Activated T-helper 1 cell treated with anti-CD3 and anti-CD28 coated beads, Interleukin-2, amount 50 U/mL, for 16 hours (primary cell): Measurements from ENCODE around the gene ITGB6.

Experiments used
- DNase-seq, 2 donors: peaks; one replicate each; pipeline ENCODE4 v3.0.0-alpha.2; 2020; ENCODE audit warnings: low read depth in 1 of 2, low spot score in 1 of 2

ITGB6 gene

DNA sequence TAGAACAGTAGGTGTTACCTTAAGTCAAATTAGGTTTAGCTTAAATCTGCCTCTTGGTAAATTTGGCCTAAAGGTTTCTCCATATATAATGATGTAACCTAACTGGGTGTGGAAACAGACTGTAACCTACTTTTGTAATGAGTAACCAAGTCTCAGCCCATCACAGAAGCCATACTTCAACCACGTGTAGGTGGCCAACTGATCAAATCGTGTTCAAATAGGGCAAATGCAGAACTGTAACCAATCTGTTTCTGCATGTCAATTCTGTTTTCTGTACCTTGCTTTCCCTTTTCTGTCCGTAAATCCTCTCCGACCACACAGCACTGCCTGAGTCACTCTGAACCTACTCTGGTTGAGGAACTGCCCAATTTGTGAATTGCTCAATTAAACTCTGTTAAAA lies 103.7 kb downstream of the ITGB6 start:
- DNase-seq, result no peak

DNA sequence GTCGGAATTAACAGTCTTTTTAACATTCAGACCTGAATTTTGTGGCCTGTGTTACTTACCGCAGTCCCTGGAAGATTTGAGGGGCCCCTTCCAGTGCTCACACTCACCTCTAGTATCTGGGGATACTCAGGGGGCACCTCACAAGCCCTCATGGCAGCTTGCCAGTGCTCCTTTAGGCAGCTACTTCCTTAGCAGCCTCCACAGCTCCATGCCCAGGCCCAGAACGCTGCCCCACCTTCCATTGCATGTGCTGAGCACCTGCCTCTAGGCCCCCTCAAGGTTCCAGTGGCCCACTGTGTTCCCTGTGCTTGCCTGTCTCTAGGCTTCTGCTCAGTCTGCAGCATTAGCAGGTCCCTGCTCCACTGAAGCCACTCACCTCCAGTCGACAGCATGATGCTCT lies 107.6 kb downstream of the ITGB6 start:
- no peak for DNase-seq

DNA sequence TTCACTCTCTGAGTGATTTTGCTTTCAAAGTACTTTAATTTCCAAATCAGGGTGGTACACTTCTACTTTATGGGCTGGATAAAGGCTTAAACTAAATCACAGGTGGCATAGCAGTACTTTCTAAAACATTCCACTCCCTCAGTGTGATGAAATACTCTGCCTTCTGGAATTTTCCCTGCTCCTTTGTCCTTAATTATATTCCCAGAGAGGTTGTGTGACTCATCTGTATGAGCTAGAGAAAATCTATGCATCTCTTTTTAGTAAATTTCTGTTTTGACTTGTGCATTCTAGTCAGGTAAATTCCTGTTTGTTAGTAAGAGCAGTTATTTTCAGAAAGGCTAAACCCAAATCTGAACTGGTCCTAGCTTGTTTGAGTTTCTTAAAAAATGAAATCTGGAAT lies 108.7 kb downstream of the ITGB6 start:
- no peak for DNase-seq

DNA sequence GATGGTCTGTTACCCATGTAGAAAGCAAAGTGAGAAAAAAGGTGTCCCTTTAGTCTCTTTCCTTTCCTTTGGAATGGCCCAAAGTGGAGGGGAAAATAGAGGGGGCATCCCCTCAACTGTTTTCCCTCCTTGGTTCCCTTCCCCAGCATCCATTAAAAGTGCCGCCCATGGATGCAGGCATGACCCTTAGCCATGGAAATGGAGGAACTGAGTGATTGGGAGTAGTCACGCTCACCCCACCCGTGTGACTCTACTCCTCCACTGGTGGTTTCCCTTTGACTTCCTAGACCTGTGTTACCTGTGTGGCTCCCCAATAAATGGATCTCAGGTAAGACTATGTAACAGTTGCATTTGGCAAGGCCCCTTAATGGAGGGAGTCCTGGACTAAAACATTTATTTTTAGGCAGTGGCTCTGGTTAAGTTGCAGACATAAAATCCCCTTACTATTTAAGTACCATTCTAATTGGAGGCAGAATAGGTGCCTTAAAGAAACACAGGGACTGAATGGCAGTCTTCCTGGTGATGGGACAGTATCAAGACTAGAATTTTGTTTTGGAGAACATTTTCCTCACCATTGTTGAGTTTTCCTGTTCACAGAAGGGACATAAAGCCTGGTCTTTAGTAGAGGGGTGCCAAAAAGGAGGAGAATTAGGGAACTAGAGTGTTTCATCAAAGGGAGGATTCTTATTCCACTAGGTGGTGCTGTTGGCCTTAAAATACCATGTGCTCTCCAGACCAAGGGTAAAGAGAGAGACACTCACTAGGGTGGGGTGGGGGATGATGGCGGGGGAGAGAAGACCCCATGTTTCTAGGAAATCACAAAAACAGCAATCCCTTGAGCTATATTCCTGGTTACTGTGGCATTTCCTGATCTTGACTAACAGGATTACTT lies 112.0 kb downstream of the ITGB6 start:
- DNase-seq, result no peak

DNA sequence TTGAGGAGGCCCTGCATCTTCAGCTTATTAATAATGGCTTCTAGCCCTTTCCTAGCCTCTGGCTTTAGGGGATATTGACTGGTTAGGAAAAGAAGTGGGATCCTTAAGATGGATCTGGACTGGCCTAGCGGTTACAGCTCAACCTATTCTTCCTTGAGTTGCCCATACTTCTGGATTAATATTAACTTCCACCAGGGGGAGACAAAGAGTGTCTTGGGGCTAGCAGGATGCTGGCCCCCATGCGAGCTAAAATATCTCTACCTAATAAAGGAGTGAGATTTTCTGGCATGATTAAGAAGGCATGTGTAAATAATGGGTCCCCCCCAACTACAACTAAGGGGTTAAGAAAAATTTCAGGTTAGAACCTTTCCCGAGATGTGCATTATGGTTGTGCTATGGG lies 114.4 kb downstream of the ITGB6 start:
- no peak for DNase-seq

DNA sequence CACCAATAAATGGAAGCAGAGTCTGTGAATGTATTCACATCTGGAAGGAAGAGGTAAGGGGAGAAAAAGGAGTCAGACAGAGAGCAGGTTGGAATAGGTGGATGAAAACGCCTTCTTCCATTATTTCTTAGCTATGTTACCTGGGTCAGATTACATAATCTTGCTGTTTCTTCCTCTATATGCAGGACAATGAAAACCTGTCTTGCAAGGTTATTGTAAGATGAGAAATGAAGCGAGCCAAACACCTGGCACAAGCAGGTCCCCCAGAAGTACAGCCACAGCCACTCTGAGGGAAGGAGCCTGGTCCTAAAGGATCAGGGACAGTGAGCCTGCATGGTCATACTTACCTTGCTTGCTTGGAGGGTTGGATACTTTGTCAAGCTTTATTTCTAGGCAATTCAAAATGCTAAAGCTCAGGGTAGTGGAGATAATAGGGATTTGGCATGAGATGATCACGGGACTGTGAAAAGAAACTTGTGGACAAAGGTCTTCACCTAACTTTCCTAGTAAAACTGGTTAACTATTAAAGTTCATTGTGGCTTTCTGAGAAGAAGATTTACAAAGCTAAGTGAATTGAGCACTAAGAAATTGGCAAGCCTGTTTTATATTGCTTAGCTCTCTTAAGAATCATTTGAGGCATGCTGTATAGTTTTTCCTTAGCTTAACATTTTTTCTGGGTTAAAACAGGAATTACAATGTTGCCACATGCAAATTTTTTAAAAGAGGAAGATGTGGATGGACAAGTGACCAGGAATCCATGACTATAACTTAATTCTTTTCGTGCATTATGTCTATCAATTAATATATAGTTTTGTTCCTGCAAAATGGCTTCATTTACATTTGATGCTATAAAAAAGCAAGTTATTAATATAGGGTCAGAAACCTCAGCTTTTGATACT lies 121.9 kb downstream of the ITGB6 start:
- DNase-seq, result no peak

DNA sequence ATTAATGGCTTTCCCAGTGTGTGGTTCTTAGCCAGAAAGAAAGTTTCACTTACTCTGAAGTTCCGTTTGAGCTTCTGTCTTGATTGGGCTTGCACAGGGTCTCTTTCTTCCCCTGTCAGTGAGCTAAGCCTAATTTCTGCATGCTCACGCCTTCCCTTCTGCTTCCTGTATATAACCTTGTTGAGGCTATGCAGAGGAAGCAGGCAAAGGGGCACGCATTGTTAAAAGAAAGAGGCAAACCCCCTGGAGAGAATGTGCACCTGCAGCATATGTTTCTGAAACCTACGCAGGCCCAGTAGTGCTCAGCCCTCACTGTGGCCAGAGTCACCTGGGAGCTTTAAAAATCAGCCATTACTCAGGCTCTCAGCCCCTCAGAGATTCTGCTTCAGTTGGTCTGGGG lies 123.2 kb downstream of the ITGB6 start:
- no peak for DNase-seq

DNA sequence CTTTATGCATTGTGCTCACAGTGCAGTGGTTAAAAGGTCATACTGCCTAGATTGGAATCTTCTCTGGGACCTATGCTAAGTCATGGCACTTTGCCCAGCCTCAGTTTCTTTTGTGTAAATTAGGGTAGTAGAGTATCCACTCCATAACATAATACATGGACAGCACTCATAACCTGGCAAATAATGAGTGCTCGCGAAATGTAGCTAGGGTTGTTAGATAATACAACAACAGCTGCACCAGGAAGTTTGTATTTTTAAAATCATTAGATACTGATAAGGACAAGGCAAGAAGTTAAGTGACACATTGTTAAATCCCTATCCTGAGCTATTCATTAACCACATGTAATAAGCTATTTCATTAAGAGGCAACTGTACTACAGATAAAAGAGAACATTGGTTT lies 123.8 kb downstream of the ITGB6 start:
- no peak for DNase-seq

DNA sequence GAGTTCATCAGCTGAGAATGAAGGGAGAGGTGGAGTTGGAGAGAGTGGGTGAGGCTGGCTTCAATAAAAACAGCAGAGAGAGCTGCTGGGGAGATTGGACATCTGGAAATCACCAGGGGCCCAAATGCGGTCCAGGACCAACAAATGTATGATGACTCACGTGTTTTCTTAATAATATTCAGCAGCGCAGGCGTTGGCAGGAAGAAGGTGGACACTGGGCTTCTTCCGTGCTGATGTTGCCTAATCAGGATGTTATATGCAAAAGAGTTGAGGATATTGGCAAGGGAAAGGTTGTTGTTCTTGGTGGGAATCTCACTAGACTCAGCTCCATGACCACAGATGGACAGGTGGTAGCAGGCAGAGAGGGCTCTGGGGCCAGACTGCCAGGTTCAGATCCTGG lies 124.9 kb downstream of the ITGB6 start:
- no peak for DNase-seq

DNA sequence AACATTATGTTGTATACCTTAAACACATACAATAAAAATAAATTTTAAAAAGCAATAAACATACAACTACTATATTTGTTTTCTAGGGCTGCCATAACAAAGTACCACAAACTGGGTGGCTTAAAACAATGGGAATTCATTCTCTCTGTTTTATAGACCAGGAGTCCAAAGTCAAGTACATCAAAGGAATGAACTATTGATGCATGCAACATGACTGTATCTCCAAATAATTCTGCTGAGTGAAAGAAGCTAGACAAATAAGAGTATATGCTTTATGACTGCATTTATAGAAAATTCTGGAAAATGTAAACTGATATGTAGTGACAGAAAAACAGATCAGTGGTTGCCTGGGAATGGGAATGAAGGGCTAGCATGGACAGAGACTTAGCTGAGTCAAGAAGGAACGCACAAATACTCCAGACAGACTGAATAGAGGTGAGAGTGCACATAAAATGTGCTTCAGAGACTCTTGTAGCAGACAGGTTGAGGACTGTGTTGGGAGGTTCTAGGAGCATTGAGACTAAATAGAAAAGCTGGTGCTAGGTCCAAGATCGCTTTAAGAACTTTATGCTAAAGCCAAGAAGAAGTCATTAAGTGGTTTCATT lies 126.7 kb downstream of the ITGB6 start:
- no peak for DNase-seq

DNA sequence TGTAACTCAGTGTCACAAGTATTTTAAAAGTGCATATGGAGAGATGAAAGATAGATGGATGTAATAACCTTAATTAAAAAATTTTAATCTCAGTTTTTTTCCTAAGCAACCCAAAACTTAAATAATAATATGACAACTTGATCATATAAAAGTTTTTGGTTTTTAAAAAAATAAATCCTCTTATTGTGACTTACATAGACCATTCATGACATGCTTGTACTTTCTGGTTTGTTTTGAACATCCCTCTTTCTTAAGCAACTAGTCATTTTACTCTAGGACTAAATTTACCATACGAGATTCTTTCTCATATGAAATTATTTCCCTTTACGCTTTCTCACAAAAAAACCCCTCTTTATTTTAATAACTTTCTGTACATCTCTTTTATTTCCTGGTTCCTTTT lies 131.2 kb downstream of the ITGB6 start:
- no peak for DNase-seq

DNA sequence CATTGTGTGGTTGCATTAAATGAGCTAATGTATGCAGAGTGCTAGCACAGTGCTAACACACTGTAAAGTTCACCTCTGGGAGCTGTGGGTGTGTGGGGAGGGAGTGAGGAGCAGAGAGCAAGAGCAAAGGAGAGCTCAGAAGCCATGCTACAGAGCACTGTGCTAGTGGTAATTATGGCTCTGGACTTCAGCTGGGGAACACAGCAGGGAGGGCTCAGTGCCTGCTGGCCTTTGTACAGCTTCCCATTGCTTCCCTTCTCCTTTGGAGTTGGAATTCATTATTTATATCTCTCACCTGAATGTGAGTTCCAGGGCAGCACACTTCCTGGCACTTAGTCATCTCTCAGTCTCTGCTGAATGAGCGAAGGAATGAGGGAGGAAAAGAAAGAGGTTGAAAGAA lies 135.2 kb downstream of the ITGB6 start:
- no peak for DNase-seq

DNA sequence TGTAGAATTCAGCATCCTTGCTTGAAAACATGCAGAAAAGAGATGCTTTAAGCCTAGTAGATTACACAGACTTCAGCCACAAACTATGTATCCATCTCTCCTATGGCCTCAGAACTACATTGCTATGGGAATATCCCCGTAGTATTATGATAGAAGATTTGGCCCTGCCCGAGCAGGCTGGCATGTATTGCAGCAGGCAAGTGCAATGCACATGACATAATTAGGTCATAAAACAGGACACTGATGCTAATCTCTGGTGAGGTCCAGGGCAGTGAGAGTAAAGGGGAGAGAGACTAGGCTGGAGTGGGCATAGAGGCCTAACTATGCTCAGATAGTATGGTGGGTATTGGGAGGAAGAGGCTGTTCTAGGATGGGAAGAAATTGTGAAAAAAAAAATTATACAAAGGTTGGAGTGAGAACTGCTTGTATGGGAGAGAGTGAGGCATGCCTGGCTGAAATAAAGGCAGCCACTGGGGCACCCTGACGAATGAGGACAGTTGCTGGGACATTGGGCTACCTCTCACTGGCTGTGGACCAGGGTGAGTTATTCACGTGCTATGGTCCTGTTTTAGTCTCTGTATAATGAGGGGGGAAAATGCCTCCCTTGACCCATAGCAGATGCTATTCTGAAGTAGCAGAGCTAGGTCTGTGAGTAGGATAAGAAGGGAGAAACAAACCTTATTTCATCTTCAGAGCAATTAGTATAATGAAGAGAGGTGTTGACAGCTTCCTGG lies 136.0 kb downstream of the ITGB6 start:
- no peak for DNase-seq

DNA sequence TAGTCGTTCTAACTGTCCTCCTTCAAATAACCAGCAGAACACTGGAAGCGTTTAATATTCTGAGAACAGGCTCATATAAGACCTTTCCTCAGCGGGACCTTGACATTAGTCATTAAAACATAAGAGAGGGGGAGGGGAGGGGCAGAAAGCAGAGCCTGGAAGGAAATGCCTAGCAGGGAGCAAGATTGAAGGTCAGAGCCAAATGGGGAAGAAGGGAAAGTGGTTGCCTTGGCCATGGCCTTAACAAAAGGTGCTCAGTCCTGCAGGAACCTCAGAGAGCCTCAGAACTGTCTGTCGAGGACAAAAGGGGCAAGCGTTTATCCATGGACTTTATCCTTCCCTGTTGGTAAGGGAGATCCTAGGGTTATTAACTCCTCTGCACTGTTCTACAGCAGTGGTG lies 136.8 kb downstream of the ITGB6 start:
- no peak for DNase-seq

DNA sequence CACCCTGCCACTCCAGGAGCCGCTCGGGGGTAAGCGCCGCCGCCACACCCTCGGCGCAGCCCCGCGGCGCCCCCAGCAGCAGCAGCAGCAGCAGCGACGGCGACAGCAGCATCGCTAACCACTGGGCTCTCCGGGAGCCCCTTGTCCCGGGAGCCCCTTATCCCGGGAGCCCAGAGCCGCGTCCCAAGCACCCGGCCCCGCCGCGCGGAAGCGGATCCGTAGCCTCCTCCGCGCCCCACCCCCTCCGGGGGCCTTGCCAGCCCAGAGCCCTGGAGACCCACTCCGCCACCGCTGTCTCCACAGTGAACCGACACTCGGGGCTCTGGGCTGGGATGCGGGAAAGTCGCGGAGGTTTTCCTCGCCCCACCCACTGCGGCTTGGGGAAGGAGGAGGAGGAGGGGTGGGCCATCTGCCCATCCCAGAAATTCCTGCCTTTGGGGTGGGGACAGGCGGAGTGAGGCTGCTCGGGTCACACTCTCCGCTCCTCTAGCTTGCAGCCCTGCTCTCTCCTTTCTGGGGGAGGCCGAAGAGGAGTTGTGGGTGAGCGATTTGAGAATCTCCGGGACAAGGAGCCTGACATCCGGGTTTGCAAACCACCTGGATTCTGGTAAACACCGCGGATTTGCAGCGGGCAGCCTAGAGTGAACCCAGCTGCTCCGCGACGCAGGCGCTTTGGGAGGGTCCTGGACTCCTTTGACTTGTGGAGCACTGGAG lies 137.6 kb downstream of the ITGB6 start, which contains the start of gene PLA2R1:
TSS of gene PLA2R1 (minus strand) at position 324 of the 714 bp plus-strand sequence. CDS start at position 112, 212 bp downstream.
- DNase-seq, result no peak

DNA sequence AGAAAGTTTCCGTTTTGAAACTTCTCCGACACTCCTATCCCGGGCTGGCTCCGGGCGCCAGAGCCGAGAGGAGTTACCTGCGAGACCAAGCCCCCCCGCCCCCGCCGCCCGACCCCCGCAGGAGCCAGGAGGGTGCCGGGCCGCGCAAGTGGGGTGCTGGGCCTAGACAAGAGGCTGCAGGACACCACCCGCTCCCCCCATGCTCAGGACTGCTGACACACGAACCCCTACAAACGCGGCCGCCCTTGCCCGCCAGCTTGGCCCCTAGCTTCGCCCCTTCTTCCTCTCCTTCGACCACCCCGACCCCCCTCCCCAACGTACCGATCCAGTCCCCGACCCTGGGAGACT lies 138.2 kb downstream of the ITGB6 start:
- DNase-seq, result no peak

DNA sequence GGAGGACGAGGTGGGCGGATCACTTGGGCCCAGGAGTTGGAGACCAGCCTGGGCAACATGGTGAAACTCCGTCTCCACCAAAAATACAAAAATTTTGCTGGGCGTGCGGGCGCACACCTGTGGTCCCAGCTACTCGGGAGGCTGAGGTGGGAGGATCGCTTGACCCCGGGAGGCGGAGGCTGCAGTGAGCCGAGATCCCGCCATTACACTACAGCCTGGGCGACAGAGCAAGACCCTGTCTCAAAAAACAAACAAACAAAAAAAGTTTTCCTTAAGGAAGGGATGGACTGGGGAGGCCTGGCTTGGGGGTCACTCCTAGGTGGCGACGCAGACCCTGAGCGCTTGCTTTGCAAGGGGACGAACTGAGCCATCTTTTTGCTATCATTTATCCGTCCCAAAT lies 138.5 kb downstream of the ITGB6 start:
- DNase-seq, result no peak

DNA sequence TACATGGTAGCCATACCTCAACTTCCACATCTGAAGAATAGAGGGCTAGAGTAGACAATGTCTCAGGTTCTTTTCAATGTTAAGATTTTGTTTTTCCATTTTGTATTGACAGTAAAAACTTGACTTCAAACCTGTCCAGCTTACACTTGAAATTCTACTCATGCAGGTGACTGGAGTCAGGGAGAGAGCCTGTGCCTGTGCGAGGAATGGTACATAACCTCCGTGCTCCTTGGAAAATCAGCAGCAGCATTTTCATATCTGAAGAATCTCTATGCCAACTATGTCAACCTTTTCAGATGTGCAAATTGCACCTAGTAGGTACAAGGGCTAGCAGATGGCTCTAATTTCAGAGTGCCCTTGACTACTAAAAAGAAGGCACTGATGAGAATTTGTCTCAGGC lies 139.8 kb downstream of the ITGB6 start:
- no peak for DNase-seq

DNA sequence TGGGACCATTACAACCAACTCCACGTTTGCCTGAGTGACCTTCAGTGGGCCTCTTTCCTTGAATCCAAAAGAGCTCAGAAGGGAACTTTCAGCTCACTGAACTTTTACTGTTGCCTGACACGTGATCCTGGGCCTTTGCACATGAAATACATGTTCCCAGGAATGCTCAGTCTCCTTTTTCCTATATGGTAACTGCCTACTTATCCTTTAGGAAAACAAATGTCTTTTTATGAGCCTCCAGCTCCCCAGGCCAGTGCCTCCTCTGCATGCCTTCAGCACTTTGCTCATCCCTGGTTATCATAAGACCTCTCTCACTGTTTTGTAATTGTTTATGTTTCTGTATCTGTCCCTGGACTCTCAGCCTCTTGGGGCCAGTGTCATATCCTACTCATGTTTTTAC lies 142.7 kb downstream of the ITGB6 start:
- no peak for DNase-seq

DNA sequence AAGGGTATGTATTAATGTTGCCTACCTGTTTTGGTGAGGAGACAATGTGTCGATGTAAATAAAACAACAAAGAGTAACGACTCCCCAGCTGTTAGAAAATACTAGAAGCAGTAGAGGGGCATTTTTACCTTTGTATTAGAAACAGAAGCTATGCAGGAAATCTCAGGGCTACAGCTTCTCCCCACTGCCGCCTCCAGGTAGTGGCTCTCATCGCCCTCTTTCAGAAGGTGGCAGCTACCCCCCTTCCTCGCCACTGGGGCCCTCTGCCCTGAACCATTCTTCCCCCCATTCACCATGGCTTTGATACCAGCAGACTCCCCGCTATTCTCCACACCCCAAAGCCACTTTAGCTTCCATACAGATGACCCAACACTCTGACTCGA lies 144.4 kb downstream of the ITGB6 start:
- DNase-seq, result no peak
